Measurements from ENCODE around the gene MAPT. TPM values are rescaled to one million over a fixed set of nuclear protein-coding genes. Genes with fewer than 3 reads are reported as not detected.
"Not testable (repeated sequence)": the region's sequence is repeated elsewhere in the genome, so short reads cannot be mapped to it uniquely, and the experiment has no call there.

The MAPT gene
- total RNA-seq, 1 donor from 2014 or later = 0.06 TPM

GRCh38 chr17:46020023-46020761, 125.8 kb downstream of the MAPT start:
- TF ChIP-seq CTCF (conservative IDR thresholded peaks at IDR 0.05; ENCODE audit: low read depth, low read length) = no peak

DNA sequence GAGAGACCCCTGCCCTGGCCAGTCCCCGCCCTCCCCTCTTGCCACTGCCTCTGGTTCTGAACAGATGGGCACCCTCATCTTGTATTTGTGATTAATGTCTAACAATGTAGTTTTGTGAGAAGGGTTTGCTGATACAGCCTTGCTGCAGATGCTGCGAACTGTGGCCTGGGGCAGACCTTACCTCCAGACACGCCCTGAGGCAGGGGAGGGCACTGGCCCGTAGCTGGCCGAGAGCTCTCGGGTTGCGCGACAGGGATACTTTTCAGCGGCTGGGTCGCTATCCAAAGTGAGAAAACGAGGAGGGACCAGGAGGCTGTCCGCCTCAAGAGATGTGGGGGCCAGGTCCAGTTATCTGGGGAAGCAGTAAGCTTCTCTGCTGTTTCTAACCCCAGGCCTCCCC, 126.6 kb downstream of the MAPT start:
- DNase-seq (ENCODE audit: low read depth) = no peak
- TF ChIP-seq CTCF (conservative IDR thresholded peaks at IDR 0.05; ENCODE audit: low read depth, low read length) = no peak
- no peak overlapping the region for H3K4me3 ChIP-seq (ENCODE audit: low read depth, low read length)

More at GRCh38 chr17:46020023-46020761, 125.8 kb downstream of the MAPT start:
- H3K4me3 ChIP-seq (ENCODE audit: low read depth, low read length) = no peak overlapping the region
- DNase-seq (ENCODE audit: low read depth) = no peak

GRCh38 chr17:46023366-46023765, 129.0 kb downstream of the MAPT start:
- DNase-seq (ENCODE audit: low read depth); H3K4me3 ChIP-seq (ENCODE audit: low read depth, low read length): not testable (repeated sequence)

GRCh38 chr17:46023783-46024388, 129.5 kb downstream of the MAPT start:
- no peak for DNase-seq (ENCODE audit: low read depth)
- no peak for TF ChIP-seq CTCF (conservative IDR thresholded peaks at IDR 0.05; ENCODE audit: low read depth, low read length)
- H3K4me3 ChIP-seq (ENCODE audit: low read depth, low read length) = no peak overlapping the region

DNA sequence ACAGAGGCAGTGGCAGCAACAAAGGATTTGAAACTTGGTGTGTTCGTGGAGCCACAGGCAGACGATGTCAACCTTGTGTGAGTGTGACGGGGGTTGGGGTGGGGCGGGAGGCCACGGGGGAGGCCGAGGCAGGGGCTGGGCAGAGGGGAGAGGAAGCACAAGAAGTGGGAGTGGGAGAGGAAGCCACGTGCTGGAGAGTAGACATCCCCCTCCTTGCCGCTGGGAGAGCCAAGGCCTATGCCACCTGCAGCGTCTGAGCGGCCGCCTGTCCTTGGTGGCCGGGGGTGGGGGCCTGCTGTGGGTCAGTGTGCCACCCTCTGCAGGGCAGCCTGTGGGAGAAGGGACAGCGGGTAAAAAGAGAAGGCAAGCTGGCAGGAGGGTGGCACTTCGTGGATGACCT, 130.2 kb downstream of the MAPT start:
- no peak overlapping the region for H3K4me3 ChIP-seq (ENCODE audit: low read depth, low read length)
- DNase-seq (ENCODE audit: low read depth) = no peak
- no peak for TF ChIP-seq CTCF (conservative IDR thresholded peaks at IDR 0.05; ENCODE audit: low read depth, low read length)

DNA sequence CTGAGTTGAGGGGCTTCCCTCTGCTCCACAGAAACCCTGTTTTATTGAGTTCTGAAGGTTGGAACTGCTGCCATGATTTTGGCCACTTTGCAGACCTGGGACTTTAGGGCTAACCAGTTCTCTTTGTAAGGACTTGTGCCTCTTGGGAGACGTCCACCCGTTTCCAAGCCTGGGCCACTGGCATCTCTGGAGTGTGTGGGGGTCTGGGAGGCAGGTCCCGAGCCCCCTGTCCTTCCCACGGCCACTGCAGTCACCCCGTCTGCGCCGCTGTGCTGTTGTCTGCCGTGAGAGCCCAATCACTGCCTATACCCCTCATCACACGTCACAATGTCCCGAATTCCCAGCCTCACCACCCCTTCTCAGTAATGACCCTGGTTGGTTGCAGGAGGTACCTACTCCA, 130.7 kb downstream of the MAPT start:
- TF ChIP-seq CTCF (conservative IDR thresholded peaks at IDR 0.05; ENCODE audit: low read depth, low read length) = no peak
- H3K4me3 ChIP-seq (ENCODE audit: low read depth, low read length) = no peak overlapping the region
- no peak for DNase-seq (ENCODE audit: low read depth)

DNA sequence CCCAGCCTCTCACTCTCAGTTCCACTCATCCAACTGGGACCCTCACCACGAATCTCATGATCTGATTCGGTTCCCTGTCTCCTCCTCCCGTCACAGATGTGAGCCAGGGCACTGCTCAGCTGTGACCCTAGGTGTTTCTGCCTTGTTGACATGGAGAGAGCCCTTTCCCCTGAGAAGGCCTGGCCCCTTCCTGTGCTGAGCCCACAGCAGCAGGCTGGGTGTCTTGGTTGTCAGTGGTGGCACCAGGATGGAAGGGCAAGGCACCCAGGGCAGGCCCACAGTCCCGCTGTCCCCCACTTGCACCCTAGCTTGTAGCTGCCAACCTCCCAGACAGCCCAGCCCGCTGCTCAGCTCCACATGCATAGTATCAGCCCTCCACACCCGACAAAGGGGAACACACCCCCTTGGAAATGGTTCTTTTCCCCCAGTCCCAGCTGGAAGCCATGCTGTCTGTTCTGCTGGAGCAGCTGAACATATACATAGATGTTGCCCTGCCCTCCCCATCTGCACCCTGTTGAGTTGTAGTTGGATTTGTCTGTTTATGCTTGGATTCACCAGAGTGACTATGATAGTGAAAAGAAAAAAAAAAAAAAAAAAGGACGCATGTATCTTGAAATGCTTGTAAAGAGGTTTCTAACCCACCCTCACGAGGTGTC, 131.3 kb downstream of the MAPT start:
- no peak overlapping the region for H3K4me3 ChIP-seq (ENCODE audit: low read depth, low read length)
- no peak for DNase-seq (ENCODE audit: low read depth)
- no peak for TF ChIP-seq CTCF (conservative IDR thresholded peaks at IDR 0.05; ENCODE audit: low read depth, low read length)

Data from epithelial cell of proximal tubule (primary cell).